ENCODE results near the gene PLD4.

GRCh38 chr14:104899781-104900180, 24.9 kb upstream of the PLD4 start:
- TF ChIP-seq CTCF (IDR thresholded peaks at IDR 0.05), result no peak
- no peak for TF ChIP-seq POLR2A (IDR thresholded peaks at IDR 0.05)
